RCC 7860 (cell line): Measurements from ENCODE around the gene MAP2.
A peak's percentile ranks its signal among the peaks of the same experiment; 100 is the strongest.

Experiments used
- DNase-seq: peaks from one replicate; pipeline ENCODE4 v3.0.0-alpha.2; 2015; ENCODE audit warnings: low spot score
- FAIRE-seq: peaks from 2 replicates; lab custom pipeline; 2012; peaks lifted over from hg19 to GRCh38; lab: Jason Lieb, UNC

Gene MAP2

GRCh38 chr2:209637293-209637692, 213.4 kb downstream of the MAP2 start:
- DNase-seq (no peak), FAIRE-seq (no peak)

GRCh38 chr2:209638346-209638745, 214.5 kb downstream of the MAP2 start:
- DNase-seq, result peak; percentile 71
- peak; percentile 84 for FAIRE-seq

GRCh38 chr2:209640358-209640757, 216.5 kb downstream of the MAP2 start:
- FAIRE-seq (no peak), DNase-seq (no peak)

- no peak for DNase-seq
- FAIRE-seq, result peak; percentile 31
Observed at GRCh38 chr2:209642146-209642820, 218.4 kb downstream of the MAP2 start.

GRCh38 chr2:209644842-209645241, 221.0 kb downstream of the MAP2 start:
- no peak for DNase-seq
- no peak for FAIRE-seq

- FAIRE-seq, result no peak
- DNase-seq, result no peak
Observed at GRCh38 chr2:209648714-209649113, 224.9 kb downstream of the MAP2 start.

GRCh38 chr2:209653134-209653533, 229.3 kb downstream of the MAP2 start:
- DNase-seq, result no peak
- FAIRE-seq, result no peak

- DNase-seq (no peak), FAIRE-seq (no peak)
Observed at GRCh38 chr2:209661286-209661894, 237.5 kb downstream of the MAP2 start.

- FAIRE-seq, result no peak
- DNase-seq, result no peak
Observed at GRCh38 chr2:209662021-209662420, 238.2 kb downstream of the MAP2 start.

GRCh38 chr2:209663139-209663538, 239.3 kb downstream of the MAP2 start:
- FAIRE-seq, result peak; percentile 62

GRCh38 chr2:209663656-209664055, 239.8 kb downstream of the MAP2 start:
- FAIRE-seq, result no peak
- DNase-seq, result no peak

More at GRCh38 chr2:209663139-209663538, 239.3 kb downstream of the MAP2 start:
- DNase-seq, result peak; percentile 49

- FAIRE-seq (no peak), DNase-seq (no peak)
Observed at GRCh38 chr2:209666296-209666695, 242.4 kb downstream of the MAP2 start.

- DNase-seq (no peak), FAIRE-seq (no peak)
Observed at GRCh38 chr2:209671020-209671680, 247.3 kb downstream of the MAP2 start.

- FAIRE-seq (no peak), DNase-seq (no peak)
Observed at GRCh38 chr2:209673811-209674210, 250.0 kb downstream of the MAP2 start.

- no peak for DNase-seq
- no peak for FAIRE-seq
Observed at GRCh38 chr2:209680596-209680995, 256.7 kb downstream of the MAP2 start.

- DNase-seq (no peak), FAIRE-seq (no peak)
Observed at GRCh38 chr2:209681201-209681735, 257.4 kb downstream of the MAP2 start.

GRCh38 chr2:209682646-209683045, 258.8 kb downstream of the MAP2 start:
- DNase-seq, result no peak

GRCh38 chr2:209685340-209685739, 261.5 kb downstream of the MAP2 start:
- FAIRE-seq (no peak), DNase-seq (no peak)

More at GRCh38 chr2:209682646-209683045, 258.8 kb downstream of the MAP2 start:
- FAIRE-seq, result no peak

GRCh38 chr2:209685963-209686362, 262.1 kb downstream of the MAP2 start:
- DNase-seq (no peak), FAIRE-seq (no peak)

GRCh38 chr2:209686448-209686847, 262.6 kb downstream of the MAP2 start:
- DNase-seq (no peak), FAIRE-seq (no peak)

- no peak for FAIRE-seq
Observed at GRCh38 chr2:209687323-209687969, 263.6 kb downstream of the MAP2 start.

More at GRCh38 chr2:209687323-209687969, 263.6 kb downstream of the MAP2 start:
- DNase-seq, result no peak
